HG03378 (cell line): ENCODE data around the gene ANK2.

Experiments
- ATAC-seq: cut with Tn5 transposase; IDR thresholded peaks from one replicate; pipeline ENCODE4 v1.9.1; 2021; ENCODE audit warnings: mild to moderate bottlenecking, moderate library complexity; ENCODE audit not compliant: unreplicated experiment

Gene ANK2

GRCh38 chr4:113088050-113088449, 38.6 kb downstream of the ANK2 start:
- no peak for ATAC-seq

DNA sequence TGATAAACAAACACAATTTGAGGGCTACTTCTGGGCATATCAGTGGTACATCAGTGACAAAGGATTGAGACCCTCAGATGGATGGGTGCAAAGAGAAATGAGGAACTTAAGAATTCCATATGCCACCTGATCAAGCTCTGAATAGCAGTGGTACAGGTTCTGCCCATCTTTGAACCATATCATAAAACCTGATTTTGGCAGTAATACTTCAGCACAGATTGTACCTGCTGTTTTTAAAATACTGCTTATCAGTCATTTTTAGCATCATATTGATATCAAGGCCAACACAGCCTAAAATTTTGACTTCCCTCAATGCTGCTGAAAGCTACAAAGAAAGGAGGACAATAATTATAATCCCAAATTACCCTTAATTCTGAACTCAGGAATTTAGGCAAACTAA, 41.5 kb downstream of the ANK2 start:
- no peak for ATAC-seq

- ATAC-seq, result no peak
These were observed 44.9 kb downstream of the ANK2 start for GRCh38 chr4:113094331-113094730.

DNA sequence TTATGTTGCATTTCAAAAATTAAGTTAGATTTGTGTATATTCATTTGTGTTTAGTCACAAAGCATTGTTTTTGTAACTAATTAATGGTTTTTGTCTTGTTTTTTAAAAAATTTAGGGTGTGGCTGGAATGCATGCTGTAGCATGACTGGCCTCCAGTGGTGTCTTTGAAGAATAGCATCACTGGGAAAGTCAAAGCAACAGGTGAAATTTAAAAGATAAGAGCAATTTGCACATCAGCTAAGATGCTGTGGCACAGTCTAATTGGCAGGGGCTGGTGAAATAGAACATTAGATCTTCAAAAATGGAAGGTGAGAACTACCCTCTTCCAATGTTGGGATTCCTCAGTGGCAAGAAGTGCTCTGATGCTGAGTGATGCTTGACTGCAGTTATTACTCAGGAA, 45.3 kb downstream of the ANK2 start:
- ATAC-seq, result no peak

DNA sequence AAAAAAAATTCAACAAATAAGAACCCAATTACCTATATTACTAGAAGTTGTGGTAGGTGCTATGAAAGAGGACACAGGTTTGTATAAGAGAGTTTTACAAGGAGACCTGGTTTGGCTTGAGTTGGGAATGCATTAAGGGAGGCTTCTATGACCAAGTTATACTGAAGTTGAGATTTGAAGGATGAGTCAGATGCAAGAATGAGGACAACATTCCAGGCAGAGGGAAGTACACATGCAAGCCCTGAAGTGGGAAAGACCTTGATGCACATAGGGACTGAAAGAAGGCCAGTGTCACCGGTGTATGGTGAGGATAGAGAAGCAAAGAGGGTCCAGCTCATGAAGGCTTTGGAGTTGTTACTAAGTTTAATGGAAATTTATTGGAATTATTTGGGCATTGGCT, 52.2 kb downstream of the ANK2 start:
- no peak for ATAC-seq

DNA sequence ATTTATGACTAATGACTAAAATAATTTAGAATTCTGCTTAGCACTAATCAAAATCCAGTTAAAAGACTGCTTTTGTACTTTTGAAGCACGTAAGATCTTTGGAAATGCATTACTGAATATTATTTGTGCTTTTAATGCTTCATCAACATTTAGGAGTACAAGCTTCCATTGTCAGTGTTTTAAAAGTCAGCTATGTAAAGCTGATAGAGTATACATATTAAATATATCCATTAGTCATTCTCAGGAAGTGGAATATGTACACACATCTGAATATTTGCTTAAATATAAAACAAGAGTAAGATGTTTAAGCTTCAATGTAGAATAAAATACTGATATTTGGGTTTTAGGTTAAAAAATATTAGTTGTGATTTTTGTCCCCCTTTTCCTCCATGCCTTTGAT, 54.1 kb downstream of the ANK2 start:
- no peak for ATAC-seq

DNA sequence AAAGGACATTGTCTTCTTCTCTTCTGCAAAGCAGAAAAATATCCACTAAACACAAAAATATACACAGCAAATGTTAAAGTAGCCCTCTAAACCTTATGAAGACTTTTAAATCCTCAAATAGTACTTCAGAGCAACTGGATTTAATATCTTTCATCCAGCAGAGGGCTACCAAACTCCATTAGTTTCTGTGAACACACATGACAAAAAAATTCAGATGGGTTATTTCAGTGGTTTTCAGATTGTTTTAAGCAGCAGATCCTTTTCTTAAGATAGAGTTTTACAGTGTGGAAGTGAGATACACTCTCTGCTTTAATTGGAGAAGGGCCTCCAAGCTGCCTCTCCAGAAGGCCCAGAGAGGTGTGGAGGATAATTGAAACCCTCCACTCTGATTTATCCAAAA, 56.7 kb downstream of the ANK2 start:
- ATAC-seq, result no peak

DNA sequence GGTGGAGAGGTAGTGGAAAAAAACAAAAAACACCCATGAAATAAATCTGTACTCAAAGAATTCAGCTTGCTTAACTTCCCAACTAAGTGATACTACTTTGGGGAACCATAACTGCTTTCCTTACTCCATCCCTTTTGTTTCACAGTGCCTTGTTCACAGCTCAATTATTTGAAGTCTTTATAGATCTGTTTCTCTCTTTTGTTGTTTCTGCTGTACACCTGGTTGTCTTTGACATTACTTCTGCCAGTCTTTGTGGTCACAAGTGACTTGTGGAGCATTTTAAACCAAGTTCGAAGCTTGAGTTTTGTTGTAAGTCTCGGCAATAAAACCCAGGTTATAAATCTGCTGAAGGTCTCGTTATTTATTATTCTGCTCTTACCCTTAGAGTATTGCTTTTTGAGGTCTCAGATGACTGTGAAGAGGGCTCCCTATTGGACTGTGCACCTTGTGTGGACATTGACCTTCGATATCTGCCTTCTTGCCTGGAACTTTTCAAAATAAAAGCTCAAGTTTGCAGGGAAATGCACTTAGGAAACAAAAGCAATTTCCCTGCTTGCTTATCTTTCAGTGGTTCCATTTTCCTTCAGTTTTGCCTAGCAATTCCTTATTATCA, 59.8 kb downstream of the ANK2 start:
- ATAC-seq, result no peak

GRCh38 chr4:113112338-113112978, 63.0 kb downstream of the ANK2 start:
- ATAC-seq, result no peak

DNA sequence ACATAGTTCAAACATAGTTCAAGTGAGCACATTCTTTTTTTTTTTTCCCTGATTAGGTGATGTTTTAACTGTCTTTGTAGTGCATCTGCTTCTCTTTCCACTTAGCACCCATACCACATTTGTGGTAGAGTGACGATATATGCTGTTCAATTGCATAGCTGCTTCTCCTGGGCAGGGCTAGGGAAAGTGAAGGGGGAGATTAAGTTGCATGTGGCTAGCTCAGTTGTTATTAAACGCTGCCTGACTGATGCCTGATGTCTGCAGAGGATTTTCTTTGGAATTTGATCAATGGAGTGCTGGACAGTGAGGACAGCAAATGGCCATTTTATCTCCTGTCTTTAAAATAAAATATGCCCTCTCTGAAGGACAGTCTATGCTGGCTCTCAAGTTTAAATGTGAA, 63.7 kb downstream of the ANK2 start:
- ATAC-seq, result no peak

DNA sequence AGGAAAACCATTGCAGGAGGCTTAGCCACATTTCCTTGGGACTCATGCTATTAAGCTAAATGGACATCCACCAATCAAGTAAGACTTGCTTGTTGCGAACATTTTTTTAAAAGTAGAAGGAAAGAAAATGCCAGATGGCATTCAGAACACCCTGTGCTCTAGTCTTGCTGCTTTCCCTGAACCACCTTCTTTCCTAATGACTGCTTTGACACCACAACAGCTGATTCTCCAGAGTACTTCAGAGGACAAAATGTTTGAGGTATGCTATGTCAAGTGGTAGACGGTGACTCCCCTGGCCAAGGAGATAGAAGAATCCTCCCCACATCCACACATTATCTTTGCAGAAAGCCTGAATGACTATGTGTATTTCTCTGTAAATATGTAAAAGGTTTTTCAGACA, 65.4 kb downstream of the ANK2 start:
- ATAC-seq, result no peak

DNA sequence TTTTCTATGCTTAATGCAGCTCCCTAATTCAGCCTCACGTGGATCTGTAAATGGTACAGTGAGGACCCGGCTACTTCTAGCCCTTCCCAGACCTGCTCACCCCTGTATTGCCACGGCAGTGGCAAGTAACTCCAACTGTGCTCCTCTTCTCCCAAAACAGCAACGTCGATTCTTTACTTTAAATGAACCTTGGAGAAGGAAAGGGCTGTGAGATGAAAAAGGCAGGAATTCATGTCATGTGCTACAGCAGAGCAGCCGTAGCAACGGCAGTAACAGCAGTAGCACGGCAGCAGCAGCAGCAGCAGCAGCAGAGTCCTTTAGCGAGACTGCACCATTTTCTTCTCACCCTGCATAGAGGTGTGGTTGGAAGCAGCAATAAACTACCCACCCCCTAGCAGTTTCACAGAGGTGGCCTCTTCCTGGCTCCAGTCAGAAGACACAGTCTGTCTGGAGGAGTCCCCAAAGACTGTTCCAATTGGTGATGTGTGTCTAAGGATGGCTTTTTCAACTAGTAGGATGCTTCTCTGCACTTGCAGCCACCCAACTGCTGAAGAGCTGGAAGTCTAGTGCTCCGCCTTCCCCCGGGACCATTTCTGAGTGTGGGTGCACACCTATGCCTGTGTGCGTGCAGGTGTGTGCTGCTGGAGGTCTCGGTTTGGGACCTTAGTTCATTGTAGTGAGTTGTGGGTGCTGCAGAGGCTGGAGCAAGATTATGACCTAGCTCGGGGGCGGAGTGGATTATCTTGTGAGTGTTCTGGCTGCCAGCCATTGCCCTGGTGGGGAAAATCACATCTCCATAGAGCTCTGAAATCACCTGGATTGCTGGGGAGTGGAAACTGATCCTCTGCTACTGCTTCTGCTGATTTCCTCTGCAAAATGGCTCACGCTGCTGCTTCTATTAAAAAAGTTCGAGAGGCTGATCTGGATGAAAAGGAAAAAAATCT, 67.2 kb downstream of the ANK2 start:
- no peak for ATAC-seq

DNA sequence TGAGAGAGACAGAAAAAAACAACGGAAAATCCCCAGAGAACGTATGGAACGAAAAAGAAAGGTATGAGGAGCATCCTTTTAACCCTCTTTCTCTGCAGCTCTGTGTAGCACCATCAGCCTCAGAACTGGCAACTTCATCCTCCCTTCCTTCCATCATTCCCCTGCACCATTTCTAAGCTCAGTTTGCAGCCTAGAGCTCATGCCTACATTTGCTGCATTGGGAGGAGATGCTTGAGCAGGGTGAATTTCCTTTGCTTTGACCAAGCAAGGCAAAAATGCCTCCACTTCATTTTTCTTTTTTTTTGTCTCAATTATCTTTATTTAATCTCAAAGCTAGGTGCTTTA, 67.9 kb downstream of the ANK2 start:
- ATAC-seq, result no peak

- ATAC-seq, result no peak
These were observed 72.6 kb downstream of the ANK2 start for GRCh38 chr4:113122066-113122465.

GRCh38 chr4:113125418-113125817, 76.0 kb downstream of the ANK2 start:
- ATAC-seq, result no peak

DNA sequence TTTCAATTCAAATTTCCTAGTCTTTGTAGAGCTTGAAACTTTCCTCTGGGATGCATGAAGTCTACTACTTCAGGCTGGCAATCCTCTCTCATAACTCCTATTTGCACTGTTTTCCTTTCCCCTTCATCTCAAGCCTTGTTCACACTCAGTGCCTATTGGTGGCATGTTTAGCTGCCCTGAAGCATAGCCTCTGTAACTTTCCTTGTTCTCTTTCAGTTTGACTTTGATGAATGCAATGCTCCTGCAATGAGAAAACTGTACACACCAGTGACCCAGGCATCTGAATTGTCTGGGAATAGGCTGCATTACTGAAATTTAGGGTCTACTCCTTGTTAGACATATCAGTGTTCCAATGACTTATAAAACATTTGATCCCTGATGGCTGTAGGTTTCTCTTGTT, 81.7 kb downstream of the ANK2 start:
- ATAC-seq, result no peak

DNA sequence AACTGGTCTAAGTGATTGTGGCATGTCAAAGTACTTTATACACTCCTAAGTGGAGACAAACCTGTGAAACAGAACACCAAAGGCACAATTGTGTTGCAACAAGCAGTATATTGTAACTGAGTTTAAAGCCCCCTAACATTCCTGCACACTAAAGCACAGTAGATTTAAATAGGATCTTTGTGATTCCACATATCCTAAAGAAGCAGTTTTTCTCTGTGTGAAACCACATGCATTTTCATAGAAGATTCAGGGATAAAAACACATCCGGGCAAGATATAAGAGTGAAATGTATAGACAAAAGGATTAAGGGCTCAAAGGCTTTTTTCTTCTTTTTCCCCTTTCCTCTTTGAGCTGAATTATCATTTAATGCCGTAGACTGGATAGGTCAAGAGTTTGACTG, 82.2 kb downstream of the ANK2 start:
- ATAC-seq, result no peak

GRCh38 chr4:113141901-113142346, 92.5 kb downstream of the ANK2 start:
- ATAC-seq, result no peak

DNA sequence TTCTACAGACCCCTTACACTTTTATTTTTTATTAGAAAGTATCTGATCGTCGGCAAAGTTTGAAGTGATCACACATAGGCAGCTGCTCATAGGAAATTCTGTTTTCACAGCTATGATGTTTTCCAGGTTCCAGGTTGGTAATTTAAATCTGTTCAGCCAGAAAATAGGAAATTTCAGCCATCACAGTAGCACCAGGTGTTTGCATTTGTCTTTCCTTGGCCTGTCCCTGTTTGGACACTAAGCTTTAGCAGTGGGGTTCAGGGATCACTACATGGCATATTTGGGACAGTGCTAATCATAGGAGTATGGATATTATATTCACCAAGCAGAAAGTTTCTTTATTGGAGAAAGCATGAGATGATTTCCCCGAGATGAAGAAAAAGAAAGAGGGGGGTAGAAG, 92.9 kb downstream of the ANK2 start:
- ATAC-seq, result no peak

GRCh38 chr4:113144091-113144490, 94.6 kb downstream of the ANK2 start:
- ATAC-seq, result no peak

GRCh38 chr4:113145147-113145518, 95.7 kb downstream of the ANK2 start:
- ATAC-seq, result no peak
